HG02571 (cell line): ENCODE results near the gene ACO1.
A peak's percentile ranks its signal among the peaks of the same experiment; 100 is the strongest.

Experiments used
- ATAC-seq: cut with Tn5 transposase; IDR thresholded peaks from one replicate; pipeline ENCODE4 v1.9.1; 2021; ENCODE audit warnings: mild to moderate bottlenecking, moderate library complexity; ENCODE audit not compliant: unreplicated experiment

ACO1 gene

DNA sequence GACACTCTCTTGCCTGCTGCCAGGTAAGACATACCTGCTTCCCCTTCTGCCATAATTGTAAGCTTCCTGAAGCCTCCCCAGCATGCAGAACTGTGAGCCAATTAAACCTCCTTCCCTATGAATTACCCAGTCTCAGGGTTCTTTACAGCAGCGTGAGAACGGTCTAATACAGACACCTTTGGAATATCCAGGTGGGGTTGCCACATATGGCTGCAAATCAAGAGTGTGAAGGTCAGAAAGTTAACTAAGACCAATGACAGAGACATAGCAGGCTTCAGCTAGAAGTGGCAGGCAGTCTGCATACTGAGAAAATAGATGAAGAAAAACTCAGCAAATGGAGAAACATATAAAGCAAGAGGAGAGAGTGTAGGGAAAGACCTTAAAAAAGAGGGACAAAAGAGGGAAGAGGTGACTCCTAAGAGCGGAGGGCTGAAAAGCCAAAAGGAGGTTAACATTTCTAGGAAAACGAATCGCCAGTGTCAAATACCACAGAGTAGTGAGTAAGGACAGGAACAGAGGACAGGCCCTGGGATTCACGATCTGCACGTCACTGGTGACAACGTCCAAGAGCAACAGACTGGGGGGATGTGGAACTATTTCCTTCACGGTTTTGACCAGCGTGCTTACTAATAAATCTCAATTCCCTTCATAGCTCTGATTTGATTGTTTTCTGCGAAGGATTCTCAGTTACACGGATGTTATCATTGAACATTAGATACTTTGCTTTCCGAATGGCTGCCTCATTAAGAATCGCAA, 1.7 kb upstream of the ACO1 start:
- no peak for ATAC-seq

DNA sequence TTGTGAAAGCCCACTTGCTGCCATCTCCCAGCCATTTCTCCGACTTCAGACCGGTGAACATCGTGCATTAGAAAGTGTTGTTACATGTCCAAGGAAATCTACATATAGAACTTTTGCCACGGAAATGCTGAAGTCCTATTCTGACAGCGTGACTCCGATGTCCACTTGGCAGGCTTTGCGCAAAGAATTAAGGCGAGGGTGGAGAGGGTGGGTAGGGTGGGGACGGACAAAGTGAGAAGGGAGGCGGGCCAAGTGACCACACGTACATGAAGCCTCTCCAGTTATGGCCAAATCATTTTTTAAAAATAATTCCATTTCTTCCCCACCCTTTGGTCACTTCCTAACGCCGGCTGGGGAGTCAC, 460 bp upstream of the ACO1 start:
- ATAC-seq: peak; percentile 1

DNA sequence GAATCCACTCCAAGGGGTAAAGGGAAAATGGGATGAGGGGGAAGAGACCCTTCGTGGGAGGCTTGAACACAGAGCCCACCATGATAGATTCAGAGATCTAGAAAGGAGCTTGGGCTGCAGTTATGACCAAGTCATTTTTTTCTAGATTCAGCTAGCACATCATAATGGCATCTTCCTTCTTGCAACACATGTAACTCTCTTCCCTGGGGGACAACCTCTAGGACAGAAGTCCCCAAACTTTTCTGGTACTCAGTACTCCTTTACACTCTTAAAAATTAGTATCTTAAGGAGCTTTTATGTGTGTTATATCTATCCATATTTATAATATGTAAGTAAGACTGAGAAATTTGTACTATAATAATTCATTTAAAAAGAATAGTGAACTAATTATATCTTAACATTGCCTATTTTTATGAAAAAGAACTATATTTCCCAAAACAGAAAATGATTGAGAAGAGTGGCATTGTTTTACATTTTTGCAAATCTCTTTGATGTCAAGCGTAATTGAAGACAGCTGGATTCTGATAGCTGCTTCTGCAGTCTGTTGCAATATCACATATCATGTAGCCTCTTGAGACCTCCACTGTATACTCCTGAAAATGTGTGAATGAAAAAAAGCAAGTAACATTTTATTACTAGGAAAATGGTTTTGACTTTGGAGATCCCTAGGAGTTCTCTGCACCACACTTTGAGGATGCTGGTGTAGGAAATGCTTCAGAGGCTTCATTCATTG, 875 bp downstream of the ACO1 start:
- no peak for ATAC-seq

DNA sequence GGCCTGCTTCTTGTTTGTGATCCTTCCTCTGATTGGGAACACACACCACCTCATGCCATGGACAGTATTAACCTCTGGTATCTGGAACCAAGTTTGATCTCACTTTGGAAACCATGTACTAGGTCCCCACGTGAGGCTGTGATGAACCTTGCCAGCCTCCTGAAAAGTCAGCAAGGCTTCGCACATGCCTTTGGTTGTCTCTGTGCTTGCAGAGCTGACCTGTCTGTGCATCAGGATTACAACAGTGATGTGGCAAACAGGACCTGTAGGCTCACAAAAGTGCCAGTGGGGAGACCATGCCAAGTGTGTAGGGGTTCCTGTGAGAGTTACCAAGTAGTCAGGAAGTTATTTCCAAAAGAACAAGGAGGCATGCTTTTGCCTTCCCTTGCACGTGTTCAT, 1.4 kb downstream of the ACO1 start:
- ATAC-seq: no peak

DNA sequence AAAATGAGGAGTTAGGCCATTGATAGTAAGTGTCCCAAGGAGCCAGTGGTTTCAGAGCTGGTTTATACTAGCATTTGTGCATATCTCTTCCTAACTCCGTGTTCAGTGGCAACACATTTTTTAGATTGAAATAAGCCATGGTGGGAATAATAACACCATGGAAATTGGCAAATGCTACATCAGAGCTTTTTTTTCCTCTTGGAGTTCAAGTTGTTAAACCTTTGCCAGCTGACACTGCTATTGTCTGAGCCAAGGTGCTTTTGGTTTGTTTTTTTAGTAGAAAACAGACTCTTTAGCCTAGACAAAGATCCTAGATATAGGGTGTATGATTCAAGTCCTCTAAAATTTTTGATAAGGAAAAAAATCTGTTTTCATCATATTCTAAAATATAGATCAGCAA, 2.8 kb downstream of the ACO1 start:
- ATAC-seq: no peak

DNA sequence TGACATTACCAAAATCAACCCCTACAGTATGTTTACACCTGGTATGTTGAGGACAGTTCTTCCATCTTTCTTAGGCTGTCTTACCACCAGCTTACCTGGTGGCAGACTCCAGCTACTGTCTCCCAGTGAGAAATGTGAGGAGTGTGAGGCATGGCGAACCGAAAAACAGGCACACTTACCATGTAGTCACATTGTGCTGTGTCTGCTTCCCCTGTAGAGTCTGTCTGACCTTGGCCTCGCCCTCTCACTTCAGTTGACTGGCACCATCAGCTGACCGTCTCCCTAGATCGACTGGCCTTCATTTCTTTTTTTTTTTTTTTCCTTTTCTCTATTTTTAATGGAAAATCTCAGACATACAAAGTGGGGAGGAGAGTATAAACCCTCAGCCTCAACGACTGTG, 4.9 kb downstream of the ACO1 start:
- ATAC-seq: no peak

DNA sequence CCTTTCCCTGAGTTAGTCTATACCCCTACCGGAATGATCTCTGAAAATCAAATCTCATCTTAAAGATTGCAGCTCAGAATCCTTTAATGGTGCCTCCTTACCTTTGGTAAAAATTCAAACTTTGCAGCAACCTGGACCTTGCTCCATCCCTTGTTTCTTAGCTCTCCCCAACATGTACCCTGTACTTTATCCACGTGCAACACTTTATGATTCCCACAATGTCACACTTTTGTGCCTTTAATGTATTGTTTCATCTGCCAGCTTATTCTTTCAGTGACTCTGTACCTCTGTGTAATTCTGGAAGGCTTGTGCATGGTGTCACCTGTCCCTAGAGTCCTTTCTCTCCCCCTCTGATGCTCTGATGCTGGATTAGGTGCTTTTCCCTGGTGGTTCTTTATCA, 9.5 kb downstream of the ACO1 start:
- no peak for ATAC-seq

DNA sequence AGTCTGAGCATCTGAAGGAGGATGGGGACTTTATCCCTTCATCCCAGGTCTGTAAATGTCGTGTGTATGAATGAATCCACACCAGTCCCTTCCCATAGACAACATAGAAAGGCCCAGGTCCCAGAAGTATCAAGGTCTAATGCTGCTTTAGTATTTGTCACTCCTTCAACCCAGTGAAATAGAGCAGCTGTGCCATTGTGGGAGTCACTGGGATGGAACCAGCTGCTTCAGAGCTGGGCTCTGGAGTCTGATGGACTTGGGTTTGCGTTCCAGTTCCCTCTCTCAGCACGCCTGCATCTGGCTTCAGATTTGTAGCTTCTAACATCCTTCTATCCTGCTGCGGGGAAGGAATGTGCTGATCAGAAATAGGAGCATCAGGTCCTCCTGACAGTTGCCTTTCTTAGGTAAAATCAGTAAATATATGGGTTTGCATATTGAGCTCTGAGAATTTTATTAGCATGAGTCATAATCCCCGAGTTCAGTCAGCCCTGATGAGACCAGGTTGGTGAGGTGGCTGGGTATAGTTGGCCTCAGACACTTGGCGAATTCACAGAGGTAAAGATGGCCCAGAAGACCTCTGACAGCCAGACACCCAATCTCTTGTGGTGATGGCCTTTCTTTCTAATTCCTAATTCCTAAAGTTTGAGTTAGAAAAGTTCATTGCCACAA, 10.1 kb downstream of the ACO1 start:
- ATAC-seq: no peak

DNA sequence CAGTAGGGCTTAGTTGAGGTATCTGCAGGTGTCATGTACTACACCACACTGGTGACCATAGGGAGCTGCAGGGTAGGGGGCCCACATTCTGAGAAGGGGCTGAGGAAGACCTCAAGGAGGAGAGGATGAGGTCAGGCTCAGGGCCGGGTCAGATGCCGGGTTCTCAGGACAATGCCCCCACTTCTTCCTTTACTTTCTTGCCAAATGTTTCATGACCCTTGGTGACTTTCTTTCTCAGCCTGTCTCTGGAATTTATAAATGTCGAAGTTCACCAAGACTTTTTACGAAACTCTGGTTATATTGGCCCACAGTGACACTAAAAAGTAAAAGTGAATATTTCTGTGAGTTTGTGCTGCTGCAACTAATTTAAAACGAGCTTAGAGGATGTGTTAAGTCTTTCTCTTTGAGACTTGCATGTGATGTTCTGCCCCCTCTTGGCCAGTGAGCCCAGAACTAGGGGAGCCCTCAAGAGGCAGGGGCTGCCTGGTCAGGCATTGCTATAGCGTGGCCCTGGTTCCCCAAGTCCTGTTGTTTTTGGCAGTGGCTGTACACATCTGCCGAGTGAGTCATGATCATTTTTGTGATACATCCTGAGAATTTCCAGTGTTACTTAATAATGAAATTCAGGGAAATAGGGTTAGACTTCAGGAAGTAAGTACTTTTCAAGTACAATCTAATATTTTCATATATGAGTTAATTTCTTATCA, 11.2 kb downstream of the ACO1 start:
- no peak for ATAC-seq

DNA sequence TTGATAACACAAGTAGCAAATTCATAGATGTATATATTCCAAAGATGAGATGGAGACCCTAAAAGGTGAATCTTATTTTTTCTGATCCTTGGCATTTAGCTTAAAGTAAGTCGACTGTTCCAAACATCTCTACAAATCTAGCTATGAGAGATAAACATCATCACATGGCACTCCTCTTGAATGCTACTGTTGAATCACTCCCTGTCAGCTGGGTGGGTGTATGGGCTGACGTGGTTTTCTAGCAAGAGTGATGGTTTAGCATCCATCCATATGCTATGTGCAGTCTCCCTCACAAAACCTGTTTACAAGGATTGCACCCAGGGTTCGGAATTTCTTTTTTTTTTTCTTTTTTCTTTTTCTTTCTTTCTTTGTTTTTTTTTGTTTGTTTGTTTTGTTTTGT, 13.8 kb downstream of the ACO1 start:
- no peak for ATAC-seq

DNA sequence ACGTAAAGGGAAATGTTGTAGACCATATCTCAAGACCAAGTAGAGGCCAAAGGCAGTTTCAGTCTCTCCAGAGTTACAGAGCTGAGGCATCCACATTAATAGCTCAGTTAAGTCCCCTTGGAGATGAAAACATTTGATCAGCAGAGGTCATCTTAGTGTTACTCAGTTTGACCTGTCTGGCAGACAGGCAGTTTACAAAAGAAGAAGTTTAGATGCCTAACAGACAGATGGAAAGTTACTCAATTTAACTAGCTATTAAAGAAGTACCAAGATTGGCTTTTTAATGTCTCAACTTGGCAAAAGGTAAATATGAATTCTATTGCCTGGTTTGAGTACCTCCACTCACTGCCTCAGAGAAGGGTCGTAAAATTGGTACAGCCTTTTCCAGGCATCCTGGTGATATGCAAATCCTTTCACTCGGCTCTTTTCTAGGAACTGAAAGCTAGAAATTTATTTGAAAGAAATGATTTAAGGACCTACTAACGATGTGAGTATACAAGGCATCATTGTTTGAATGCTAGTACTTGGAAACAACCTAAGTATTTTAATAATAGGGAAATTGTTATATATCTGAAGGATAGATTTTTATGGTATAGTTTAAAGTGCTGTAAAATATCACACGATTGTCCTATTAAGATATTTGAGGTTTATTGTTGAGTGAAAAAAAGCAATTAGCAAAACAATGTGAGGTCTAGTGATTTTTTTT, 14.8 kb downstream of the ACO1 start:
- no peak for ATAC-seq

DNA sequence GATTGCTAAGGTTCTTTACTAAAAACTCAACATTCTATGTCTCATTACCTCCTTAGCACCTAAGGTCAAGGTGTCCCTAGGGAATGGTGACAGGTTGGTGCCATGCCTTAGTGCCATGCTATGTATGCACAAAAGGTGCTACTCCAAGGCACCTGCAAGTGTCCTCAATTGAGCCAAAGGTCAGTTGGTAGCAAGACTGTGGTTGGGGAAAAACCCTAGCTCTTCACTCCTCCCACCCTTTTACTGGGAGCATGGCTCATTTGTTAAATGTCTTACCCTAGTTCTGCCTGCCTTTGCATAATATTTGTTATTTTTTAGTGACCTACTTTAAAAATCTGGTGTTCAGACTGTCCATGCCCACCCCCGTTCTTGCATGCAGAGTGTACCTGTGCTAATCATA, 17.0 kb downstream of the ACO1 start:
- ATAC-seq: no peak

DNA sequence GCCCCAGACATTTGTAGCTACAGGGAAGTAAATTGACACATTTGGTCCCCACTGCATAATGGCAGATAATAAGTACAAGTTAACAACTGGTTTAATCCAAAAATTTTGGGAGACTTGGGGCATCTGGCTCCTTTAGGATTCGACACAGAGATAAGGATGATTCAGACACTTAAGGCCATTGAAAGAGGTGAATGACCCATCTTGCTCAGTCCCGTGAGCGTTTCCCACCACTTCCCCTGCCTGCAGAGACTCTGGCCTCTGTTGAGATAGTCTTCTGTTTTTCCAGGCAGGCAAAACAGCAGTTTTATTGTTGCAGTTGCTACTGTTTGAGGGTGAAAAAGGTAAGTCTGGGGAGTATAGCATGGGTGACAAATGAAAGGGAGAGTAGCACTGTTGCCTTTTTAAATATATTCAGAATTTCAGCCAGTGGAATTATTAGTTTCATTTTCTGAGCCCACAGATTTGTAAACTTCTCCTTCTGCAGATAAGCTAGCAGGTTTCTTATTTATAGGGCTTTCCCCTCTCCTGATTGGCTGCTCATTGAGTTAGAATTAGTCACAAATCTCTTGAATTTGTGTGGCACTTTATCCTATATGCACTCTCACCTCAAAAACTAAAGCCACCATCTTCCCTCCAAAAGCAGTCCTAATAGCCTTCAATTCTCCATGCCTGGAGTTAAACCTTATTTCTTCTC, 19.3 kb downstream of the ACO1 start:
- ATAC-seq: no peak

DNA sequence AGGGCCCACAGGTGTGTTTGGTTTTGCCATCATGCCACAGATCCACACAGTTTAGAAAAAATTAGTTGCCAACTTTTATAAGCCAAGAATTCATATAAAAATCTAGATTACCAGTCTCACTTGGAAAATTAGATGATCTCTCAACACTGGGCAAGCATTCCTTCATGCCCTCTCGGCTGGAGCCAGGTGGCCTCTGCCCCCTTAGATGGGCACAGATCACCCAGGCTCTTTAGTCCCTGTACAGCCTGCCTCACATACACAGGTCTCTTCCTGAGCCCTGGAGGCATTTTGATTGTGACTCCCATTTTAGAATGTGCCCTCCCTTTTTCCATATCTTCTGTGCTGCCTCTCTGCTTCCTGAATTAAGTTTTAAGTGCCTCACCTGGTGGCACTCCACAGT, 20.0 kb downstream of the ACO1 start:
- ATAC-seq: no peak

DNA sequence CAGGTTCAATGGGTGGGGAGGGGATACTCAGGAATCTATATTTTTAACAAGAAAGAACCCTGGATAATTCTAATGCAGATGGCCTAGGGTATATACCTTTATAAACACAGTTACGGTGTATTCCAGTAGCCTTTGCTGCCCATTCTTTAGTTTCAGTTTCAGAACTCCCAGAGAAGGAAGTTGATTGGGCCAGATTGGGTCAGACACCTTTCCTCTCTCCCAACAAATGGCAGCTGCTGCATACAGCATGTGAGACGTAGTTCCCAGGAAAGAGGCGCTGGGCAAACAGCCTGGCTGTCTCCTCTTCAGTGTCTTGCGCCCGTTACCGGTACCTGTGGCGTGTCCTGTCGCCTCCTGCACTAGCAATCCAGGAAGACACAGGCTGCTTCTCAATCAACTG, 20.4 kb downstream of the ACO1 start:
- ATAC-seq: no peak

DNA sequence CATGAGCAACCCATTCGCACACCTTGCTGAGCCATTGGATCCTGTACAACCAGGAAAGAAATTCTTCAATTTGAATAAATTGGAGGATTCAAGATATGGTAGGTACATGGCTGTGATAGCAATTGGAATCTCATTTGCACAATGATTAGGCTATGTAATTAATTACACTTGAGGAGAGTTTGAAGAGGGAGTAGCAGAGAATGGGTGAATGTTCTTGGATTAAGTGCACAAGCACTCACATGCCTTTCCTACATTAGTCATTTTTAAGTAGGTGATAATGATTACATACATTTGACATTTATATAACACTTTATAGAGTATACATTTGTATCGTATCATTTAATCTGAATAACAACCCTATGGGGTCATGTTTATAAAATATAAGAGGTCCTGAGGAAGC, 21.1 kb downstream of the ACO1 start:
- no peak for ATAC-seq

DNA sequence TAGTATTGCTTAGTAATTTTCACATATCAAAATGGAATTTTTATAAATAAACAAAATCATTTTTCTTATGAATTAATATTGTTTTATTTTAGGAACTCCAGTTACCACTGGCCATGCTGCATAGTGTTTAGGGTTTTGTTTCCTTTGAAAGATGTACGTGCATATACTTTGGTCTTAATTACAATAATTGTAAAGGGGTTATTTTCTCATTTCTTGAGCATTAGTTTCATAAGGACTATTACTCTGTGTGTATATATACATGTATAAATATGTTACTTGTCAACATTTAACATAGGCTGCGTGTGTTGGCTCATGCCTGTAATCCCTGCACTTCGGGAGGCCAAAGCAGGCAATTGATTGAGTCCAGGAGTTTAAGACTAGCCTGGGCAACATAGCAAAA, 21.6 kb downstream of the ACO1 start:
- ATAC-seq: no peak

DNA sequence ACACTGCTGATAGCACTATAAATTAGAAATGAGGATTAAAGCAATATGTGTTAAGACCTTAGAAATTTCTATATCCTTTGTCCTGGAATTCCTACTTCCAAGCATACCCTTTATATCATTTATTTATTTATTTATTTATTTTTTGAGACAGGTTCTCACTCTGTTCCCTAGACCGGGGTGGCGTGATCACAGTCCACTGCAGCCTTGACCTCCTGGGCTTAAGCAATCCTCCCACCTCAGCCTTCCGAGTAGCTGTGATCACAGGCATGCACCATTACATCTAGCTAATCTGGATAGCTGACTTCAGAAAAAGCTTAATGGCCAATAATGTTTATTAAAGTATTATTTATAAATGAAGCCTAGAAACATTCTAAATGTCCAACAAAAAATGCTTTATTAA, 27.3 kb downstream of the ACO1 start:
- no peak for ATAC-seq

DNA sequence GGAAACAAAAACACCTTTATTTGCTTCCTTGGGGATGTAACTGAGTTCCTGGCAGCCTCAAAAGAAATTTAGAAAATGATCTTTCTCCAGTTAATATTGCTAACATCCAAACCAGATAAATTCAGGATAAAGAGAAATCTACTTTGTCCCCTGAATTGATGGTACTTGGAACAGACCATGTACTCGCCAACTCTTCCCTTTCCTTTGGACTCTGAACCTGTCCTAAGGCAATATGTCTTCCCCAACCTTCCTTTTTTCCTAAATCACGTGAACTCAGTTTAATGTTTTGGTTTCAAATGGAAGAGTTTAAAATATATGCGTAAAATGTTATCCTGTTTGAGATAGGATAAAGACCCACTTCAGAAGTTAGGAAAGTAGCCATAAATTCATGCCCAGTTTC, 28.0 kb downstream of the ACO1 start:
- no peak for ATAC-seq

DNA sequence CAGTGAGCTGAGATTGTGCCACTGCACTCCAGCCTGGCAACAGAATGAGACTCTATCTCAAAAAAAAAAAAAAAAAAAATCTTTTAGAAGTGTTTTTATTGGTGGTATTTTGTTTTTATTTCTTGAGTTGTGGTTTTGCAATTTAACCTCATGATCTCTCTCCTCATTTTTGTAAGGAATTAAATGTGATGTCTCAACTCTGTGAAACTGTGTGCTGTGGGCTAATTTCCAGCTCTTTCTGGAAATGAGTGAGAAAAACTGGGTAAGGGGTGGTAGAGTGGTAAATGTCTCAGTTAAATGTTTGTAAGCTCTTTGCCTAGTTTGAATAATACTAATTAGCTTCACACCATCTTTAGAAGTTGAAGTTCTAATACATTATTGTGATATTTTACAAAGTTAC, 29.0 kb downstream of the ACO1 start:
- ATAC-seq: no peak
